Body of pancreas (tissue), 4 donors: ENCODE measurements around the gene EVA1C. TPM values are rescaled to one million over a fixed set of nuclear protein-coding genes. Genes with fewer than 3 reads are reported as not detected.

ENCODE experiments used
- ATAC-seq: fragments of 150-250 bp; one replicate; pipeline ENCODE4 v1.9.1; 2016
- DNase-seq, 4 donors: peaks; one replicate each; pipeline ENCODE4 v3.0.0-alpha.2; 2019
- H3K27ac ChIP-seq, 4 donors: fragments of 200-600 bp; sonication (generic); 1 replicate in 3 of 4; 2 replicates in 1 of 4; pipeline versions ENCODE4 v1.5.1 to v1.6.1; 2016 to 2019; ENCODE audit warnings: mild to moderate bottlenecking in 1 of 4, mixed read lengths in 1 of 4, moderate library complexity in 1 of 4
- H3K27me3 ChIP-seq, 2 donors: fragments of 200-600 bp; sonication (generic); one replicate each; pipeline ENCODE4 v1.6.0; 2016; ENCODE audit warnings: mild to moderate bottlenecking in 1 of 2
- H3K36me3 ChIP-seq, 2 donors: fragments of 200-600 bp; sonication (generic); replicated peaks in 1 of 2; 2 replicates each; pipeline ENCODE4 v1.5.1; 2016; ENCODE audit warnings: low read depth in 2 of 2; ENCODE audit not compliant: insufficient read depth in 1 of 2
- H3K4me1 ChIP-seq: fragments of 200-600 bp; sonication (generic); one replicate; pipeline ENCODE4 v1.6.0; 2016
- H3K4me3 ChIP-seq, 2 donors: fragments of 200-600 bp; sonication (generic); 1 replicate in 1 of 2; 2 replicates in 1 of 2; pipeline ENCODE4 v1.5.1; 2016 to 2019
- H3K9me3 ChIP-seq, 3 donors: fragments of 200-600 bp; sonication (generic); 1 replicate in 2 of 3; 2 replicates in 1 of 3; pipeline ENCODE4 v1.5.1; 2016
- POLR2A ChIP-seq, 3 donors: fragments of 450-650 bp; IDR thresholded peaks; one replicate each; pipeline ENCODE4 v1.6.1; 2016; ENCODE audit warnings: antibody characterized with exemption in 3 of 3, mild to moderate bottlenecking in 2 of 3
- WGBS, 2 donors: methylation state at CpG; one replicate each; pipeline ENCODE4 v1.1.5; 2017; 5-methylcytosine and 5-hydroxymethylcytosine counted together
- intact Hi-C: fragments of 100-400 bp; cut with DNase I; formaldehyde crosslinking; loops from one replicate; pipeline ENCODE4 v1.15.1; 2023
- total RNA-seq, 2 donors: library from RNA; depleted of rRNA; stranded (reverse); fragments of >200 nt; gene quantifications; one replicate each; pipeline ENCODE4 v1.1.0, GENCODE V29; 2016
- TF ChIP-seq, protein P1 (sequence below), 7 experiments: fragments of 450-650 bp in 4 of 7; fragments of 200-600 bp in 3 of 7; sonication (generic) in 3 of 7; IDR thresholded peaks; one replicate each; pipeline ENCODE4 v1.5.1; 2016 to 2019; ENCODE audit warnings: antibody characterized with exemption in 7 of 7

EVA1C gene
- total RNA-seq, 2 donors from 2014 or later = 16.5 to 24.4 TPM

DNA sequence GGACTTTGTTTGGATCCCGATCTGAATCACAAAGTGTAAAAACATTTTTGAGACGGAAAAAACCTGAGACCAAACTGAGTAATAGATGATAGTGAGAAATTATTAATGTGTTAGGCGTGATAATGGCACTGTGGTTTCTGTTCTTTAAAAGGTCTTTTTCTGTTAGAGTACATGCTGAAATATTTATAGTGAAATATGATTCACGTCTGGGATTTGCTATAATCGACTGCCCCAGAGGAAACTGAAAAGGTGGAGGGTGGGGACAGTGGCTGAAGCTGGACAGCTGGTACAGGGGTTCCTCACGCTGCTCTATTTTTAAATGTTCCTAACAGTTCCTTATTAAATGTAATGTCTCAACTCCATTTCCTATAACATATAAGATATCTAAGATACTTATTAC, 30.9 kb upstream of the EVA1C start:
- intact Hi-C loops = no loop called here
- no peak for ATAC-seq
- peaks cover 0 to 11% of the 10 kb centered on the region in 2 donors for H3K36me3 ChIP-seq

DNA sequence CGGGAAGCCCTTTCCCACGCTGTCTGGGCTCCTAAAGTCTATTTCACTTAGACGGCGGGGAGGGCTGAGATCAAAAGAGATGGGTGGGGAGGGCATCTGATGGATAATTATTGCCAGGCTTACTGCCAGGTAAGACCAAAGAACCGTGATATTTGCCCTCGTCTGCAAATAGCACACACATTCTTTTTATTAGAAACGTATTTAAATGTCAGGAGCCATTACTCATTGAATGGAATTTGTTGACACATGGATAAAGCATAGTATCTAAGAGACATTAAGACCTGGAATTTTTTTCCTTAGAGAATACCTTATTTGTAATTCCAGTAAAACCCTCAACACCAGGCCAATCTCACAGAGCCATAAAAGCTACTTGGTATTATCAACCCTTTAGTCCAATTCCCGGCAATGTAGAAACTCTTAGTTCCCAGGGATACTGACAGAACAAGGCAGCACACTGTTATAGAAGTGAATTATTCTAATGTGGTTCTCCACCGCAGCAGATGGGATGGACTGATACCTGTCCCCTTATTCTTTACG, 30.3 kb upstream of the EVA1C start:
- H3K4me3 ChIP-seq = no peak overlapping the region
- peak overlapping the region in 1 of 4 donors; percentile 4 for H3K27ac ChIP-seq
- ATAC-seq = no peak
- intact Hi-C loops = no loop called here
- H3K36me3 ChIP-seq = peaks cover 0 to 11% of the 10 kb centered on the region in 2 donors
- 63 to 70% methylated on average over 10 of the region's 10 CpGs for WGBS, 2 donors
- no peaks in the 10 kb centered on the region for H3K9me3 ChIP-seq
- TF ChIP-seq, protein P1, sequence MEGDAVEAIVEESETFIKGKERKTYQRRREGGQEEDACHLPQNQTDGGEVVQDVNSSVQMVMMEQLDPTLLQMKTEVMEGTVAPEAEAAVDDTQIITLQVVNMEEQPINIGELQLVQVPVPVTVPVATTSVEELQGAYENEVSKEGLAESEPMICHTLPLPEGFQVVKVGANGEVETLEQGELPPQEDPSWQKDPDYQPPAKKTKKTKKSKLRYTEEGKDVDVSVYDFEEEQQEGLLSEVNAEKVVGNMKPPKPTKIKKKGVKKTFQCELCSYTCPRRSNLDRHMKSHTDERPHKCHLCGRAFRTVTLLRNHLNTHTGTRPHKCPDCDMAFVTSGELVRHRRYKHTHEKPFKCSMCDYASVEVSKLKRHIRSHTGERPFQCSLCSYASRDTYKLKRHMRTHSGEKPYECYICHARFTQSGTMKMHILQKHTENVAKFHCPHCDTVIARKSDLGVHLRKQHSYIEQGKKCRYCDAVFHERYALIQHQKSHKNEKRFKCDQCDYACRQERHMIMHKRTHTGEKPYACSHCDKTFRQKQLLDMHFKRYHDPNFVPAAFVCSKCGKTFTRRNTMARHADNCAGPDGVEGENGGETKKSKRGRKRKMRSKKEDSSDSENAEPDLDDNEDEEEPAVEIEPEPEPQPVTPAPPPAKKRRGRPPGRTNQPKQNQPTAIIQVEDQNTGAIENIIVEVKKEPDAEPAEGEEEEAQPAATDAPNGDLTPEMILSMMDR (IDR thresholded peaks at IDR 0.05) = no peak
- no peak for TF ChIP-seq POLR2A (IDR thresholded peaks at IDR 0.05)
- H3K4me1 ChIP-seq = peaks cover 18% of the 10 kb centered on the region
- H3K27me3 ChIP-seq = no peaks in the 10 kb centered on the region
- DNase-seq = no peak

More for the DNA sequence above, 30.9 kb upstream of the EVA1C start:
- no peak for DNase-seq
- peak overlapping the region in 1 of 4 donors; percentile 4 for H3K27ac ChIP-seq
- H3K9me3 ChIP-seq = no peaks in the 10 kb centered on the region
- peaks cover 12% of the 10 kb centered on the region for H3K4me1 ChIP-seq
- no peak overlapping the region for H3K4me3 ChIP-seq
- TF ChIP-seq POLR2A (IDR thresholded peaks at IDR 0.05) = no peak
- TF ChIP-seq, protein P1 (IDR thresholded peaks at IDR 0.05) = no peak
- WGBS, 2 donors = 80 to 82% methylated on average over 6 of the region's 6 CpGs
- no peaks in the 10 kb centered on the region for H3K27me3 ChIP-seq

GRCh38 chr21:32383812-32384211, 28.7 kb upstream of the EVA1C start:
- ATAC-seq (no peak), DNase-seq (no peak)
- no peak overlapping the region for H3K4me3 ChIP-seq
- H3K9me3 ChIP-seq = no peaks in the 10 kb centered on the region
- 90 to 95% methylated on average over 6 of the region's 6 CpGs for WGBS, 2 donors
- no peak overlapping the region for H3K27ac ChIP-seq
- intact Hi-C loops = no loop called here
- TF ChIP-seq, protein P1 (IDR thresholded peaks at IDR 0.05) = no peak
- TF ChIP-seq POLR2A (IDR thresholded peaks at IDR 0.05) = no peak
- no peaks in the 10 kb centered on the region for H3K27me3 ChIP-seq
- H3K36me3 ChIP-seq = peaks cover 0 to 9% of the 10 kb centered on the region in 2 donors
- H3K4me1 ChIP-seq = peaks cover 20% of the 10 kb centered on the region

GRCh38 chr21:32386195-32386870, 26.2 kb upstream of the EVA1C start:
- no peaks in the 10 kb centered on the region for H3K9me3 ChIP-seq
- WGBS, 2 donors = 30 to 47% methylated on average over 6 of the region's 6 CpGs
- H3K27me3 ChIP-seq = no peaks in the 10 kb centered on the region
- peak overlapping the region in 2 of 4 donors; percentile 14 to 42 for H3K27ac ChIP-seq
- no peak overlapping the region for H3K4me3 ChIP-seq
- DNase-seq (peak; percentile 44 to 60 (median 49)), ATAC-seq (peak; percentile 69)
- intact Hi-C loops = no loop called here
- peaks cover 0 to 9% of the 10 kb centered on the region in 2 donors for H3K36me3 ChIP-seq
- TF ChIP-seq POLR2A (IDR thresholded peaks at IDR 0.05) = no peak
- TF ChIP-seq, protein P1 (IDR thresholded peaks at IDR 0.05) = no peak
- H3K4me1 ChIP-seq = peaks cover 30% of the 10 kb centered on the region
